BLaER1 treated with 17β-estradiol and CSF1 and Interleukin-3, amounts not matched to agents 10 nM and 100 nM (cell line): ENCODE results near the gene SLC25A38.

Experiments
- H3K27ac ChIP-seq, 11 experiments: shearing (Covaris generic); formaldehyde crosslinking; 2 replicates each; pipeline ENCODE4 v1.8.1; 2022
- H3K27me3 ChIP-seq, 11 experiments: shearing (Covaris generic); formaldehyde crosslinking; 2 replicates each; pipeline ENCODE4 v1.8.1; 2022
- H3K36me3 ChIP-seq, 11 experiments: shearing (Covaris generic); formaldehyde crosslinking; 2 replicates each; pipeline ENCODE4 v1.8.1; 2022
- H3K4me1 ChIP-seq, 10 experiments: shearing (Covaris generic); formaldehyde crosslinking; 2 replicates each; pipeline ENCODE4 v1.8.1; 2022
- H3K4me2 ChIP-seq, 11 experiments: shearing (Covaris generic); formaldehyde crosslinking; 2 replicates each; pipeline ENCODE4 v1.8.1; 2022
- H3K4me3 ChIP-seq, 10 experiments: shearing (Covaris generic); formaldehyde crosslinking; 2 replicates each; pipeline ENCODE4 v1.8.1; 2022
- H3K9ac ChIP-seq, 11 experiments: shearing (Covaris generic); formaldehyde crosslinking; 2 replicates each; pipeline ENCODE4 v1.8.1; 2022
- H3K9me3 ChIP-seq, 11 experiments: shearing (Covaris generic); formaldehyde crosslinking; replicated peaks in 1 of 11; 2 replicates each; pipeline ENCODE4 v1.8.1; 2022
- H4K20me1 ChIP-seq, 11 experiments: shearing (Covaris generic); formaldehyde crosslinking; 2 replicates each; pipeline ENCODE4 v1.8.1; 2022
- Cebpa-rat ChIP-seq, 11 experiments: shearing (Covaris generic); IDR thresholded peaks; 2 replicates each; pipeline ENCODE4 v1.8.1; 2022

SLC25A38 gene

DNA sequence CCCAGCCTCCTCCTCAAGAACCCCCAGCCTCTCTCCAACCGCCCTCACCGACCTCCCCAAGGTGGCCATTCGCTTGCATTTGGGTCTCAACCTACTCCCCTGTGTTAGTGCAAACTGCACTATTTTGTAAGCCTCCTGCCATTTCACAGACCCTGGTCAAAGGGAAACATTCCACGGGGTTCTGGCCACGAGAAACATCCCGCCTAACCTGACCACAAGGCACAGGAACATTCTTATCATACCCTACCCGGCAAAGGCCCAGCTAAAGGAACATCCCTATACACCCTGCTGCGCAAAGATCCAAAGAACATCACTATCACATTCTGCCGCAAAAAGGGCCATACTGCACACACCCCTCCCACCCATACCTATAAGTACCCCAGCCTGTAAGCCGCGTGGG, 46.3 kb downstream of the SLC25A38 start:
- Histone ChIP-seq H3K9me3 (no peaks in the 10 kb centered on the region), H3K4me1 (0 out of 20 replicates have a peak, but pooled peaks cover 0 to 5% (median 0%) of the 10 kb centered on the region in 10 experiments)

DNA sequence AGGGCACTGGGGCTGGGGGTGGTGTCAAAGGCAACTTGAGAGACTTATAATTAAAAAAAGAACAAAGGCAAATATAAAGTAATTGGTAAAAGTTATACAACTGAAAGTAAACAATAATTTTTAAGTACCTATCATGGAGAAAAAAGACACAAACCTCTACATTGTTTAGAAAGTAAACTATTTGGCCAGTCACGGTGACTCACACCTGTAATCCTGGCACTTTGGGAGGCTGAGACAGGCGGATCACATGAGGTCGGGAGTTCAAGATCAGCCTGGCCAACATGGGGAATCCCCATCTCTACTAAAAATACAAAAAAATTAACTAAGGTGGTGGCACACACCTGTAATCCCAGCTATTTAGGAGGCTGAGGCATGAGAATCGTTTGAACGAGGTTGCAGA, 49.2 kb downstream of the SLC25A38 start:
- no peak overlapping the region for H3K4me2 ChIP-seq

More for the DNA sequence above, 46.3 kb downstream of the SLC25A38 start:
- H3K9ac ChIP-seq = no peak overlapping the region
- no peak overlapping the region for H3K4me3 ChIP-seq
- H3K27ac ChIP-seq = no peak overlapping the region
- H4K20me1 ChIP-seq = no peaks in the 10 kb centered on the region
- TF ChIP-seq Cebpa-rat (IDR thresholded peaks at IDR 0.05) = no peak
- H3K36me3 ChIP-seq = no peaks in the 10 kb centered on the region
- H3K4me2 ChIP-seq = no peak overlapping the region
- H3K27me3 ChIP-seq = no peaks in the 10 kb centered on the region

DNA sequence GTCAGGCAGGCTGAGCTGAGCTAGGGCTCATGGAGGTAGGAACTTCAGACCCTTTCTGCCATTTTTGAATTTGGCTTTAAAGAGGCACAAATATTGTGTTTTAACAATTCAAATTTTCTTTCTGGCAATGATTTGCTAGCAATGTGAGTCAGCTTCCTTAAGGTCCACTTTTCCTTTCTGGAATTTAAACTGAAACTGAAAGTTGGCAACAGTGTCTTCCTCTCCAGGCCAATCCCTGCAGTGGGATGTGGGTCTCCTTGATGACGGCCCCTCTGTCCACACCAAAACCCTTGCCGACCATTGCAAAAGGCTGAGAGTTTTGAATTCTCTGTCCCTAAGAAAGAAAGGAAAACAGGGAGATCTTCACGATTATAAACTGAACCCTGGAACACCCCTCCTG, 50.5 kb downstream of the SLC25A38 start:
- no peak overlapping the region for H3K4me3 ChIP-seq
- no peak overlapping the region for H3K9ac ChIP-seq
- no peak for TF ChIP-seq Cebpa-rat (IDR thresholded peaks at IDR 0.05)
- H3K4me1 ChIP-seq = 0 out of 20 replicates have a peak, but pooled peaks cover 0 to 5% (median 0%) of the 10 kb centered on the region in 10 experiments
- H3K36me3 ChIP-seq = no peaks in the 10 kb centered on the region
- no peaks in the 10 kb centered on the region for H3K27me3 ChIP-seq
- no peaks in the 10 kb centered on the region for H3K9me3 ChIP-seq
- H3K27ac ChIP-seq = no peak overlapping the region
- no peaks in the 10 kb centered on the region for H4K20me1 ChIP-seq
- no peak overlapping the region for H3K4me2 ChIP-seq

More for the DNA sequence above, 49.2 kb downstream of the SLC25A38 start:
- H3K27ac ChIP-seq = no peak overlapping the region
- H3K9ac ChIP-seq = no peak overlapping the region
- 0 out of 20 replicates have a peak, but pooled peaks cover 0 to 5% (median 0%) of the 10 kb centered on the region in 10 experiments for H3K4me1 ChIP-seq
- no peak for TF ChIP-seq Cebpa-rat (IDR thresholded peaks at IDR 0.05)
- no peak overlapping the region for H3K4me3 ChIP-seq
- no peaks in the 10 kb centered on the region for H3K27me3 ChIP-seq
- H4K20me1 ChIP-seq = no peaks in the 10 kb centered on the region
- H3K36me3 ChIP-seq = no peaks in the 10 kb centered on the region
- H3K9me3 ChIP-seq = no peaks in the 10 kb centered on the region

DNA sequence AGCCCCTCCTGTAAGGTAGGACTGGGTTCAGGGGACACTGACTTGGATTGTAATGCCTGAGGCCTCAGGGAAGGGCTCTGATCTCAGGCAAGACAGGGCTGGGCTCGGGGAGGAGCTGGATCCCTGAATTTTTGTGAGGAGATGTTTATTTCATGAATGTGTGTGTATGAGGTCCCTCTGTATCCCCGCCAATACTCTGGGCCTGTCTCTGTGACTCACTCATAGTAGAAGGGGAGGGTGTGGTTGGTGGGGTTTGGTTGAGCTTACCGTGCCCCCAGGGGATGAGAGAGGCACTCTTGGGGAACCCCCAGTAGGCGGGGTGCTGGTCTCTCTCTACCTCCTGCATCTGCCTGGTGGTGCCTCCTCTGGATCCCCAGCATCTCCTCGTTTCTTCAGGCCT, 51.4 kb downstream of the SLC25A38 start:
- Histone ChIP-seq H3K27ac (no peak overlapping the region), H3K4me3 (no peak overlapping the region), H4K20me1 (no peaks in the 10 kb centered on the region), H3K9ac (no peak overlapping the region), H3K27me3 (no peaks in the 10 kb centered on the region), H3K4me2 (no peak overlapping the region), H3K4me1 (0 out of 20 replicates have a peak, but pooled peaks cover 0 to 5% (median 0%) of the 10 kb centered on the region in 10 experiments), H3K36me3 (no peaks in the 10 kb centered on the region), H3K9me3 (no peaks in the 10 kb centered on the region)
- TF ChIP-seq Cebpa-rat (IDR thresholded peaks at IDR 0.05) = no peak

DNA sequence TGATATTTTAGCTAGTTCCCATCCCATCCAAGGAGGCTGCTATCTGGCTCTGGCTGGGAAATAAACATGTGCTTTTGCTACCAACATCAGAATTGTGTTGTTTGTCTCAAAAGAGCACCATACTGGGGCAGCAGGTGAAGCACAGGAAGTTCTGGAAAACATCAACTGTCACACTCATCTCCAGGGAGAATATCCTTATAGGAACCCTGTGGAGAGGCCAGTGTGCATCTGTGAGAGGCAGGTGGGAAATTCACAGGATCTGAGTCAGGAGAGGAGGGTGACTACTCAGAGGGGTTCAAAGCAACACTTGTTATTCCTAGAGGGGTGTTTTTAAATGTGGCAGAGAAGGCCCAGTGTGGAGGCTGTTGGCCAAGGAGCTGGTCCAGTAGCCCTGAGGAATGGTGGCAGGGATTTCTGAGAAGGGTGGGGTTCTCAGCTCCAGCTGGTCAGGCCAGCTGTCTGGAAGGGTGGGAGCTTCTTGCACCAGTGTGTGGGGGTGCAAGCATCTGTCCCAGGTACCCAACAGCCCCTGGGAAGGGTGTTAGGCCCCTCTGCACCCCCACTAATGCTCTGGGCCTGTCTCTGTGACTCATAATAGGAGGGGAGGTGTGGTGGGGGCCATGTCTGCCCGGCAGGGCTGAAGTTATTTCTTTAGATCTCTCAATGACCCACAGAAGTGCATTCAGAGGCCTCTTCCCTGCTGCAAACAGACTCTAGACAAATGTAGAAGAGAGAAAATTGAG, 52.0 kb downstream of the SLC25A38 start:
- Histone ChIP-seq H3K4me3 (no peak overlapping the region), H3K9me3 (no peaks in the 10 kb centered on the region), H3K9ac (no peak overlapping the region), H4K20me1 (no peaks in the 10 kb centered on the region), H3K4me1 (0 out of 20 replicates have a peak, but pooled peaks cover 0 to 5% (median 0%) of the 10 kb centered on the region in 10 experiments), H3K4me2 (no peak overlapping the region), H3K27ac (no peak overlapping the region), H3K36me3 (no peaks in the 10 kb centered on the region), H3K27me3 (no peaks in the 10 kb centered on the region)
- TF ChIP-seq Cebpa-rat (IDR thresholded peaks at IDR 0.05) = no peak

DNA sequence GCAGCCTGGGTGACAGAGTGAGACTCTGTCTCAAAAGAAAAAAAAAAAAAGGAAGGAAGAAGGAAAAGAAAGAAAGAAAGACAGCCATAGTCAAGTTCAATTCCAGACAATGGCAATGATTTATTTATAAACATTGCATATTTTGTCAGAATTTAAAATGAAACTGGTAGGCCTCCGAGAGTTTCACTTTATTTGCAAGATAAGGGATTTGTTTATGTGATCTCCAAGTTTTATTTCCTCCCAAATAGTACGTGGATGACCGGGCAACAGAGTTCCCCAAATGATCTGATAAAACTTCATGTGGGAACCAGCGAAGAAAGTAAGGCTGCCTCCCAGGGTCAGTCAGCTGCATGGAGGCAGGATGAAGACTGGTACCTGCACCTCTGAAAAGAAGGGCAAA, 55.7 kb downstream of the SLC25A38 start:
- H3K27me3 ChIP-seq = no peaks in the 10 kb centered on the region
- H4K20me1 ChIP-seq = no peaks in the 10 kb centered on the region
- H3K9ac ChIP-seq = no peak overlapping the region
- H3K4me2 ChIP-seq = no peak overlapping the region
- H3K9me3 ChIP-seq = no peaks in the 10 kb centered on the region
- H3K36me3 ChIP-seq = no peaks in the 10 kb centered on the region
- no peak overlapping the region for H3K27ac ChIP-seq
- no peak overlapping the region for H3K4me3 ChIP-seq
- no peaks in the 10 kb centered on the region for H3K4me1 ChIP-seq
- TF ChIP-seq Cebpa-rat (IDR thresholded peaks at IDR 0.05) = no peak

DNA sequence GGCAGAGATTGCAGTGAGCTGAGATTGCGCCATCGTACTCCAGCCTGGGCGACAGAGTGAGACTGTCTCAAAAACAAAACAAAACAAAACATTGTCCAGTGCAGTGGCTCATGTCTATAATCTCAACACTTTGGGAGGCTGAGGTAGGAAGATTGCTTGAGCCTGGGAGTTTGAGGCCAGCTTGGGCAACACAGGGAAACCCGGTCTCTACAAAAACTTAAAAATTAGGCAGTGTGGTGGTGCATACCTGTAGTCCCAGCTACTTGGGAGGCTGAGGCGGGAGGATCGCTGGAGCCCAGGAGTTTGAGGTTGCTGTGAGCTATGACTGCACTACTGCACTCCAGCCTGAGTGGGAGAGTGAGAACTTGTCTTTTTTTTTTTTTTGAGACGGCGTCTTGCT, 57.1 kb downstream of the SLC25A38 start:
- H3K27me3 ChIP-seq = no peaks in the 10 kb centered on the region
- TF ChIP-seq Cebpa-rat (IDR thresholded peaks at IDR 0.05) = no peak
- no peak overlapping the region for H3K9ac ChIP-seq
- H3K4me1 ChIP-seq = no peaks in the 10 kb centered on the region
- H3K4me2 ChIP-seq = no peak overlapping the region
- no peak overlapping the region for H3K27ac ChIP-seq
- H3K4me3 ChIP-seq = no peak overlapping the region
- no peaks in the 10 kb centered on the region for H3K9me3 ChIP-seq
- no peaks in the 10 kb centered on the region for H3K36me3 ChIP-seq
- no peaks in the 10 kb centered on the region for H4K20me1 ChIP-seq

DNA sequence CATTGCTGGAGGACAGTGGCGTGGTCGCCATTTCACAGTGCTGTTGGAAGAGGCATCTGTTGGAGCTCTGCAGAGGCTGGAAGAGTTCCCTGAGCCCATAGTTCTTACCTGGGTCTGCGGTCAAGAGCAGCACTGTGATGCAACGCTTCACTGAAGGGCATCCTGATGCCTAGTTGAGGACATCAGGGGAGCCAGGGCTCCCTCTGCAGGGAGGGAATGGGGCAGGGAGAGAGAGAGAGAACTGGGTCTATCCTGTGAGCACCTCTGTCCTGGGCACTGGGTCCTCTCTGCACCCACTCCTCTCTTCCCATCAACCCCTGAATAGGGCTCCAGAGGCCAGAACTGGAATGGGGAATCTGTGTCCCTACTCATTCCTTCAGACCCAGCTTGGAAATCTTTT, 60.4 kb downstream of the SLC25A38 start:
- Histone ChIP-seq H3K4me2 (no peak overlapping the region), H4K20me1 (no peaks in the 10 kb centered on the region), H3K36me3 (no peaks in the 10 kb centered on the region), H3K9ac (no peak overlapping the region), H3K4me1 (peaks cover 0 to 10% (median 0%) of the 10 kb centered on the region in 10 experiments; a peak in 2 of 20 replicates), H3K4me3 (no peak overlapping the region), H3K9me3 (no peaks in the 10 kb centered on the region), H3K27ac (no peak overlapping the region), H3K27me3 (no peaks in the 10 kb centered on the region)
- no peak for TF ChIP-seq Cebpa-rat (IDR thresholded peaks at IDR 0.05)

DNA sequence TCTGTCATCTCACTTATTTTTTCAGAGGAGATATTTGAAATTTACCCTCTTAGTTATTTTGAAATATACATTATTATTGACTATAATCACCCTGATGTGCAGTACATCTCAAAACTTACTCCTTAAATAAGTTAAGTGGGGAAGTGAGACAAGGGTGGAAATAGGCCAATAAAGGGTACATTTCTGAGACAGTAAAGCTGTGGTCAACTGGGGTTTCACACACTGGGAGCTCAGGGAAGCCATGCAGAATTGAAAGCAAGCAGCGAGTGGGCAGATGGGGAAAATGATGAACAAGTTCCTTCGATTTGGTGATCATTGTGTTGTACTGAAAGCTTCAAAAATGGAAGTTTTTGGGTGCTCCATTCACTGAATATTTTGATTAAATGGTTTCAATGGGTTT, 62.8 kb downstream of the SLC25A38 start:
- H4K20me1 ChIP-seq = no peaks in the 10 kb centered on the region
- no peaks in the 10 kb centered on the region for H3K9me3 ChIP-seq
- H3K27ac ChIP-seq = no peak overlapping the region
- peak overlapping the region in 2 of 11 experiments; percentile 8 to 39; a peak in 1 of 22 replicates for H3K4me2 ChIP-seq
- no peak overlapping the region for H3K4me3 ChIP-seq
- peaks cover 0 to 10% (median 0%) of the 10 kb centered on the region in 10 experiments; a peak in 2 of 20 replicates for H3K4me1 ChIP-seq
- TF ChIP-seq Cebpa-rat (IDR thresholded peaks at IDR 0.05) = no peak
- H3K36me3 ChIP-seq = no peaks in the 10 kb centered on the region
- no peaks in the 10 kb centered on the region for H3K27me3 ChIP-seq
- H3K9ac ChIP-seq = no peak overlapping the region

DNA sequence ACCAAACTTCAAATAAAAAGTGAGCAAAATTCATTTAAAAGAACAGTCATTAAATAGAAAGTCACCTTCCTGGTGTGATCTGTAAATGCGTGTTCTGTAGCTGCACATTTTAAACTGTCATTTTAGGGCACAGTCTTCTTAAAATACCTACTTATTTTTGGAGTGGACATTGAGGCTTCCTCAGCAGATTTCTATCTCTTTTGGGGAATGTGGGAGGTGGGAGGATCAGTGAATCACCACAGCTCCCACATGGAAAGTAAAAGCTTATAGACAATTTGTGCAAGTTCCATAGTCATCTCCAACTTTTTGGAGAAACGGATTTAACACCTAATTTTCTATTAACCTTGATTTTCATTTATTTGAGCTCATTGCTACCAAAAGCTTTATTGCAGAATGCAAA, 63.3 kb downstream of the SLC25A38 start:
- no peak for TF ChIP-seq Cebpa-rat (IDR thresholded peaks at IDR 0.05)
- Histone ChIP-seq H3K36me3 (no peaks in the 10 kb centered on the region), H3K4me2 (peak overlapping the region in 2 of 11 experiments; percentile 17 to 39; a peak in 3 of 22 replicates)

More for the DNA sequence above, 63.3 kb downstream of the SLC25A38 start:
- Histone ChIP-seq H3K4me3 (no peak overlapping the region), H3K4me1 (peaks cover 0 to 10% (median 0%) of the 10 kb centered on the region in 10 experiments; a peak in 2 of 20 replicates), H3K9ac (no peak overlapping the region), H3K27me3 (no peaks in the 10 kb centered on the region), H3K9me3 (no peaks in the 10 kb centered on the region), H3K27ac (no peak overlapping the region), H4K20me1 (no peaks in the 10 kb centered on the region)
